Measurements from ENCODE around the gene TLN1.

The TLN1 gene

DNA sequence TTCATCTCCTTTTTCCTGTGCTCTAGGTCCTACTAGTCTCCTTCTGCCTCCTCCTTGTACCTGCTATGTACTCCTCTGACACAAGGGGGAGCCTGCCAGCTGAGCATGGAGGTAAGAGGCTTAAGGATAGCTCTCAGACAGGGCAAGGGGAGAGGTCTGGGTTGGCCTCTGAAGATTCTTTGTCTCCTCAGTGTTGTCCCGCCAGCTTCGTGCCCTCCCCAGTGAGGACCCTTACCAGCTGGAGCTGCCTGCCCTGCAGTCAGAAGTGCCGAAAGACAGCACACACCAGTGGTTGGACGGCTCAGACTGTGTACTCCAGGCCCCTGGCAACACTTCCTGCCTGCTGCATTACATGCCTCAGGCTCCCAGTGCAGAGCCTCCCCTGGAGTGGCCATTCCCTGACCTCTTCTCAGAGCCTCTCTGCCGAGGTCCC lies 4.2 kb upstream of the TLN1 start:
- in situ Hi-C loops (cut with HindIII; ENCODE audit: low pct_ligation_motif_present, low pct_unique_long_range_greater_than_20kb, low sequenced_read_pairs) = no loop called here
- peak; percentile 70 for DNase-seq

DNA sequence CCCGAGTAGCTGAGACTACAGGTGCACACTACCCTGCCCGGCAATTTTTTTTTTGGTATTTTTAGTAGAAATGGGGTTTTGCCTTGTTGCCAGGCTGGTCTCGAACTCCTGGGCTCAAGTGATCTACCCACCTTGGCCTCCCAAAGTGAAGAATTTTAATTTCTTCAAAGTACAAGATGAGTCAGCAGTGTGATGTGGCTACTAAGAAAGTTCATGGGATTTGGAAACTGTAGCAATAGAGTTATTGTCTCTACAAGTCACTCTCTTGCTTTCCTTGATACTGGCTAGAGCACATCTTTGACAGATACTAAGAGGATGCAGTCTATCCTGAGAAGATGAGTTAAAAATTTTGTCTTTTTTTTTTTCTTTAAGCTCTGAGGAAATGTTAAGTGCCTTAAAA lies 2.1 kb upstream of the TLN1 start:
- no peak for DNase-seq
- in situ Hi-C loops (cut with HindIII; ENCODE audit: low pct_ligation_motif_present, low pct_unique_long_range_greater_than_20kb, low sequenced_read_pairs) = no loop called here

- in situ Hi-C loops (cut with HindIII; ENCODE audit: low pct_ligation_motif_present, low pct_unique_long_range_greater_than_20kb, low sequenced_read_pairs) = no loop called here
- peak; percentile 80 for DNase-seq
Measured at GRCh38 chr9:35732800-35733541, 976 bp upstream of the TLN1 start.

- in situ Hi-C loops (cut with HindIII; ENCODE audit: low pct_ligation_motif_present, low pct_unique_long_range_greater_than_20kb, low sequenced_read_pairs) = no loop called here
- no peak for DNase-seq
Measured at GRCh38 chr9:35731415-35732184, 395 bp downstream of the TLN1 start.

GRCh38 chr9:35730486-35730854 lies 1.5 kb downstream of the TLN1 start:
- DNase-seq = no peak
- in situ Hi-C loops (cut with HindIII; ENCODE audit: low pct_ligation_motif_present, low pct_unique_long_range_greater_than_20kb, low sequenced_read_pairs) = no loop called here

DNA sequence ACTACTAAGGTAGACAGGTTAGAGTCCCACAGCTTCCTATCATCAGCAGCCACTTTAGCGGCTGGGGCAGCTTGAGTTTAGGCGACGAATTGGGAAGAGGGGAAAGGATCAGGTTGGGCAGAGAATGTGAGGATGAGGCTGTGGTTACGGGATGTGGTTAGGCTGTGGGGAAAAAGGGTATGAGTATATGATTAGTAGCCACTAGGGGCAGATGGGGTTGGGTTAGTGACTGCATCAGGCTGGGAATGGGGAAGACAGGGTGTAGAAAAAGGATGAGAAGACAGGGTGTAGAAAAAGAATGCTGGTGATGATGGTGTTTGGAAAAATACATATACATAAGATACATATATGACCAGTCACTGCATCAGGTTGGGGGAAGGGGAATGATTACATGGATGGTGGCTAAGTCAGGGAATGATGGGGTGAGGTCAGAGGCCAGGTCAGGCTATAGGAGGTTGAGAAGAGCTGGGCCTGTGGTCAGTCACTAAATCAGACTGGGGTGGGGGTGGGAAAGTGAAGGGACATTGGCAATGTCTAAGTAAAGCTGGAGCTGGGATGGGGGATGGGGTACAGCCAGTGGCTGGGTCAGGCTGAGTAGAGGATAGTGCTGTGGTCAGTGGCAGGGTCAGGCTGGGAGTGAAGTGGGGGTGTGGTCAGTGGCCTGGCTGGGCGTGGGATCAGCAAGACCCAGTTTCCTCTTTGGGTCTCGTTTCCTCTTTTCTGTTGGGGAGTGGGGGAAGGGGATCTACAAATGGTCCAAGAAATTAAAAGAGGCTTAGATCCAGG lies 2.1 kb downstream of the TLN1 start:
- peak; percentile 83 for DNase-seq
- in situ Hi-C loops (cut with HindIII; ENCODE audit: low pct_ligation_motif_present, low pct_unique_long_range_greater_than_20kb, low sequenced_read_pairs) = no loop called here

- no peak for DNase-seq
- in situ Hi-C loops (cut with HindIII; ENCODE audit: low pct_ligation_motif_present, low pct_unique_long_range_greater_than_20kb, low sequenced_read_pairs) = no loop called here
Measured at GRCh38 chr9:35729101-35729500, 2.9 kb downstream of the TLN1 start.

DNA sequence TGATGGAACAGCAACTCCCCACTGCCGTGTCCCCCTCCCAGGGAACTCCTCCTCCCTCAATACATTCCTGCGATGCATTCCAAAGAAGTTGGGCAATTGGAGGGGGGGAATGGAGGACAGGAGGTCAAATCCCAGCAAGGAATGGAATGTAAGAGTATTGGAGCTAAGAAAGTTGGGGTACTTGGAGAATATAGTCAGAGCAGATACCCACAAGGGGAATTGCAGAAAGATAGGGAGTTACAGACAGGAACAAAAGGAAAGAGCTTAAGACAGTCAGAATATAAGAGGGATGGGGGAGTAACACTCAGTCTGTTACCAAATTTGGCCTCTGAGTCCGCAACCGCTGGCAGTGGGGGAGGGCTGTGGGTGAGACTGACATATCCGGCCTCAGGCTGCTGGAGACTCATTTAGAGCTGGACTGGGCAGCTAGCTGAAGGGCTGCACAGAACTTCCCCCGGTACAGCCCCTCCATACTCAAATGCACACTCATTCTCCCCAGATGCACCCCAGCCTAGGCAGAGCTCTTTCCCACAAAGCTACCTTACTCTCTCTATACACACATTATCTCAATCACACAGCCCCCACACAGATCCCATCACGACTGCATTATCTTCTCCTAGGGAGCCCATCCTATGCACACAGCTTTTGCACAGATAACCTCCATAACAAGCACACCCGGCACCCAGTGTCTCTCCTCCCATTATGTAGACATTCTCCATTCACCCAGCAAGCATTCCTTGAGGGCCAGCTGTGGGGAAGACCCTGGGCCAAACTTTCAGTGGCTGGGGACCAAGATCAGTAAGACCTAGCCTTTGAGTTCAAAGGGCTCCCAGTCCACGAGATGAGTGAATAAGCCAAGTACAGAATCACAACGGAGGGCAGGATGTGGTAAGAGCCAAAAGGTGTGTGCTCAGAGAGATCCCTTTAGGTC lies 3.7 kb downstream of the TLN1 start:
- in situ Hi-C loops (cut with HindIII; ENCODE audit: low pct_ligation_motif_present, low pct_unique_long_range_greater_than_20kb, low sequenced_read_pairs) = no loop called here
- DNase-seq = peak; percentile 83

DNA sequence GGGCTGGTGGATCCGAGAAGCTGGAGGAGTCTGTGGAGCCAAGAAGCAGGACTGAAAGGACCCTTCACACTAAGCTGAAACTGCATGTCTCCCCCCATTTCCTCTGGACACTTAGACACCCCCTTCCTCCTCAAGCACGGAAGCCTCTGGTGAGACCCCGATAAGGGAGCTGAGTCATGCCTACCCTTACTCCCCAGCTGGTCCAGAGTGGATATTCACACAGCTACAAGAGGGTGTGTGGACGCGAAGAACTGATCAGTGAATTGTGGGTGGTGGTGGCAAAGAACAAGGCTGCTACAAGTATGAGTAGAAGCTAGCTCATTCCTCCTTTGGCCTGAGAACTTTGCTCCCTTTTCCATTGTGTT lies 4.3 kb downstream of the TLN1 start:
- in situ Hi-C loops (cut with HindIII; ENCODE audit: low pct_ligation_motif_present, low pct_unique_long_range_greater_than_20kb, low sequenced_read_pairs) = no loop called here

DNA sequence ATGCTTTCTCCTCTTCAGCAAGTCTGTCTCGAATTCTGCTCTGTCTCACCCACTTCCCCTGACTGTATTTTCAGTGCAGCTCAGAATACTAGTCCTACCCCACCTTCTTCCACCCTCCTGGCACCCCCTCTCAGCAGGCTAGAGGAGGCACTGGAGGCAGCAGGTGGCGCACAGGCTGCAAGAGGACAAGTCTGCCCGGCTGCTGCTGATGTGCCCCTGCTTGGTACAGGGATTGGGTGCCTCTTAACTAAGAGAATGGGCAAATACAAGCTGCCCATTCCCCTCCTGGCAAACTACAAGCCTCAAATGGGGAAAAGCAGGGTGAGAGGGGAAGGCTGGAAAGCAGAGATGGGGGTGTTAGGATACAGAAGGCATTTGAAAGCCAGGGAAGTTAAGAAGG lies 5.1 kb downstream of the TLN1 start:
- in situ Hi-C loops (cut with HindIII; ENCODE audit: low pct_ligation_motif_present, low pct_unique_long_range_greater_than_20kb, low sequenced_read_pairs) = no loop called here
- peak; percentile 72 for DNase-seq

More for the DNA sequence above, 4.3 kb downstream of the TLN1 start:
- DNase-seq = no peak

GRCh38 chr9:35725362-35725761 lies 6.6 kb downstream of the TLN1 start:
- in situ Hi-C loops (cut with HindIII; ENCODE audit: low pct_ligation_motif_present, low pct_unique_long_range_greater_than_20kb, low sequenced_read_pairs) = no loop called here
- no peak for DNase-seq

- no peak for DNase-seq
- in situ Hi-C loops (cut with HindIII; ENCODE audit: low pct_ligation_motif_present, low pct_unique_long_range_greater_than_20kb, low sequenced_read_pairs) = no loop called here
Measured at GRCh38 chr9:35723908-35724307, 8.1 kb downstream of the TLN1 start.

DNA sequence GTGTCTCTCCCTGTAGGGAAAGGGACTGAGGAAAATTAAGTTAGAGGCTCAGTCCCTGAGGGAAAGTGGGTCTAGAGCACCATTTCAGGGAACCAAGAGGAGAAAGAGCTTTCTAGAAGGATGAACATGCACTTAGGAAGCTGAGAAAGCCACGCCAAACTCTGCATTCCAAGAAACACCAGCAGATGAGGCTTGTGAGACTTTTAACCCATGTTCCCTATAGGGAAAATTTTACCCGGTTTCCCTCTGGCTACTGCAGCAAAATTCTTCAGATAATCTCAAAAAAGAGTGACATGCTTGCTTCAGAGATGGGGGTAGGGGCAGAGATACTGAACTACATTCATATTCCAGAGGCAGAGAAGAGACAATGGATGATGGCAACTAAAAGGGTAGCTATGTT lies 8.6 kb downstream of the TLN1 start:
- in situ Hi-C loops (cut with HindIII; ENCODE audit: low pct_ligation_motif_present, low pct_unique_long_range_greater_than_20kb, low sequenced_read_pairs) = no loop called here

GRCh38 chr9:35719546-35719945 lies 12.4 kb downstream of the TLN1 start:
- no peak for DNase-seq
- in situ Hi-C loops (cut with HindIII; ENCODE audit: low pct_ligation_motif_present, low pct_unique_long_range_greater_than_20kb, low sequenced_read_pairs) = no loop called here

More for the DNA sequence above, 8.6 kb downstream of the TLN1 start:
- DNase-seq = no peak

- in situ Hi-C loops (cut with HindIII; ENCODE audit: low pct_ligation_motif_present, low pct_unique_long_range_greater_than_20kb, low sequenced_read_pairs) = no loop called here
- DNase-seq = no peak
Measured at GRCh38 chr9:35718721-35719511, 13.1 kb downstream of the TLN1 start.

- in situ Hi-C loops (cut with HindIII; ENCODE audit: low pct_ligation_motif_present, low pct_unique_long_range_greater_than_20kb, low sequenced_read_pairs) = no loop called here
Measured at GRCh38 chr9:35717132-35717870, 14.7 kb downstream of the TLN1 start.

DNA sequence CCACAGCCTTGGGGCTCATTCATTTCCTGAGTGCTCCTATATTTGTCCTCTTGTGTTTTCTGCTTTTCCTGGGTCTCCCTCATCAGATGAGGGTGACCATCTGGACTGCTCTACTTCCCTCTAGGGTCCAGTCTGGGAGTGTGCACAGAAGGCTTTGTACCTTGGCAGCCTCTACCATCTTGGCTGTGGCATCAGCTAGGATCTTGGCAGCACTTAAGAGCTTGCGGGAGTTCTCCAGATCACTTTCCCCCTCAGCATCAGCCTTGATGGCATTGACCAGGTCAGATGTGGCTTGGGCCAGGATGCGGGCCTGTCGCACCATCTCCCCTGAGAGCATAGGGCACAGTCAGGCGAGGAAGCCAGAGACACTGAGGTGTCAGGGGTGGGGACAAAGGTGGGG lies 15.8 kb downstream of the TLN1 start:
- no peak for DNase-seq
- in situ Hi-C loops (cut with HindIII; ENCODE audit: low pct_ligation_motif_present, low pct_unique_long_range_greater_than_20kb, low sequenced_read_pairs) = no loop called here

More at GRCh38 chr9:35717132-35717870, 14.7 kb downstream of the TLN1 start:
- no peak for DNase-seq

Data from ACHN (cell line).